Measurements from ENCODE around the gene NPFFR1.

NPFFR1 gene

GRCh38 chr10:70312249-70312648 is 28.4 kb upstream of the NPFFR1 start:
- no peaks in the 10 kb centered on the region for H3K9me3 ChIP-seq (ENCODE audit: control insufficient read depth, low read depth, low read length)
- no peak overlapping the region for H3K9ac ChIP-seq (ENCODE audit: low read length)
- no peaks in the 10 kb centered on the region for H3K27me3 ChIP-seq (ENCODE audit: control insufficient read depth, insufficient read depth, low read length)
- H3K36me3 ChIP-seq (ENCODE audit: control insufficient read depth, low read depth, low read length) = no peaks in the 10 kb centered on the region
- H3K4me3 ChIP-seq (ENCODE audit: low read length) = no peak overlapping the region
- no peaks in the 10 kb centered on the region for H3K4me1 ChIP-seq (ENCODE audit: control insufficient read depth, low read depth, low read length)
- no peak overlapping the region for H3K27ac ChIP-seq (ENCODE audit: low read length)

GRCh38 chr10:70311698-70312097 is 27.9 kb upstream of the NPFFR1 start:
- Histone ChIP-seq H3K27ac (ENCODE audit: low read length) (no peak overlapping the region), H3K9me3 (ENCODE audit: control insufficient read depth, low read depth, low read length) (no peaks in the 10 kb centered on the region), H3K27me3 (ENCODE audit: control insufficient read depth, insufficient read depth, low read length) (no peaks in the 10 kb centered on the region), H3K36me3 (ENCODE audit: control insufficient read depth, low read depth, low read length) (no peaks in the 10 kb centered on the region), H3K9ac (ENCODE audit: low read length) (no peak overlapping the region), H3K4me1 (ENCODE audit: control insufficient read depth, low read depth, low read length) (no peaks in the 10 kb centered on the region), H3K4me3 (ENCODE audit: low read length) (no peak overlapping the region)

GRCh38 chr10:70309661-70310060 is 25.9 kb upstream of the NPFFR1 start:
- H3K27ac ChIP-seq (ENCODE audit: low read length) = no peak overlapping the region
- no peak overlapping the region for H3K9ac ChIP-seq (ENCODE audit: low read length)
- H3K9me3 ChIP-seq (ENCODE audit: control insufficient read depth, low read depth, low read length) = no peaks in the 10 kb centered on the region
- no peaks in the 10 kb centered on the region for H3K36me3 ChIP-seq (ENCODE audit: control insufficient read depth, low read depth, low read length)
- H3K4me3 ChIP-seq (ENCODE audit: low read length) = no peak overlapping the region
- H3K27me3 ChIP-seq (ENCODE audit: control insufficient read depth, insufficient read depth, low read length) = no peaks in the 10 kb centered on the region
- H3K4me1 ChIP-seq (ENCODE audit: control insufficient read depth, low read depth, low read length) = no peaks in the 10 kb centered on the region

- Histone ChIP-seq H3K9ac (ENCODE audit: low read length) (no peak overlapping the region), H3K4me3 (ENCODE audit: low read length) (no peak overlapping the region), H3K27me3 (ENCODE audit: control insufficient read depth, insufficient read depth, low read length) (no peaks in the 10 kb centered on the region), H3K27ac (ENCODE audit: low read length) (no peak overlapping the region), H3K4me1 (ENCODE audit: control insufficient read depth, low read depth, low read length) (no peaks in the 10 kb centered on the region), H3K9me3 (ENCODE audit: control insufficient read depth, low read depth, low read length) (no peaks in the 10 kb centered on the region), H3K36me3 (ENCODE audit: control insufficient read depth, low read depth, low read length) (no peaks in the 10 kb centered on the region)
These were observed 24.6 kb upstream of the NPFFR1 start for GRCh38 chr10:70308121-70309060.

- H3K9me3 ChIP-seq (ENCODE audit: control insufficient read depth, low read depth, low read length) = no peaks in the 10 kb centered on the region
- no peaks in the 10 kb centered on the region for H3K27me3 ChIP-seq (ENCODE audit: control insufficient read depth, insufficient read depth, low read length)
- H3K4me3 ChIP-seq (ENCODE audit: low read length) = no peak overlapping the region
- no peak overlapping the region for H3K27ac ChIP-seq (ENCODE audit: low read length)
- H3K4me1 ChIP-seq (ENCODE audit: control insufficient read depth, low read depth, low read length) = no peaks in the 10 kb centered on the region
- H3K36me3 ChIP-seq (ENCODE audit: control insufficient read depth, low read depth, low read length) = no peaks in the 10 kb centered on the region
- H3K9ac ChIP-seq (ENCODE audit: low read length) = no peak overlapping the region
These were observed 23.2 kb upstream of the NPFFR1 start for GRCh38 chr10:70306886-70307520.

GRCh38 chr10:70306181-70306705 is 22.4 kb upstream of the NPFFR1 start:
- Histone ChIP-seq H3K9me3 (ENCODE audit: control insufficient read depth, low read depth, low read length) (no peaks in the 10 kb centered on the region), H3K27ac (ENCODE audit: low read length) (no peak overlapping the region), H3K4me3 (ENCODE audit: low read length) (no peak overlapping the region), H3K4me1 (ENCODE audit: control insufficient read depth, low read depth, low read length) (no peaks in the 10 kb centered on the region), H3K36me3 (ENCODE audit: control insufficient read depth, low read depth, low read length) (no peaks in the 10 kb centered on the region), H3K9ac (ENCODE audit: low read length) (no peak overlapping the region), H3K27me3 (ENCODE audit: control insufficient read depth, insufficient read depth, low read length) (no peaks in the 10 kb centered on the region)

GRCh38 chr10:70303730-70304129 is 19.9 kb upstream of the NPFFR1 start:
- no peak overlapping the region for H3K9ac ChIP-seq (ENCODE audit: low read length)
- no peaks in the 10 kb centered on the region for H3K4me1 ChIP-seq (ENCODE audit: control insufficient read depth, low read depth, low read length)
- no peaks in the 10 kb centered on the region for H3K9me3 ChIP-seq (ENCODE audit: control insufficient read depth, low read depth, low read length)
- H3K4me3 ChIP-seq (ENCODE audit: low read length) = no peak overlapping the region
- H3K27me3 ChIP-seq (ENCODE audit: control insufficient read depth, insufficient read depth, low read length) = no peaks in the 10 kb centered on the region
- H3K27ac ChIP-seq (ENCODE audit: low read length) = no peak overlapping the region
- no peaks in the 10 kb centered on the region for H3K36me3 ChIP-seq (ENCODE audit: control insufficient read depth, low read depth, low read length)

GRCh38 chr10:70302292-70302691 is 18.5 kb upstream of the NPFFR1 start:
- Histone ChIP-seq H3K27ac (ENCODE audit: low read length) (no peak overlapping the region), H3K9me3 (ENCODE audit: control insufficient read depth, low read depth, low read length) (no peaks in the 10 kb centered on the region), H3K4me1 (ENCODE audit: control insufficient read depth, low read depth, low read length) (no peaks in the 10 kb centered on the region), H3K36me3 (ENCODE audit: control insufficient read depth, low read depth, low read length) (no peaks in the 10 kb centered on the region), H3K4me3 (ENCODE audit: low read length) (no peak overlapping the region), H3K27me3 (ENCODE audit: control insufficient read depth, insufficient read depth, low read length) (no peaks in the 10 kb centered on the region), H3K9ac (ENCODE audit: low read length) (no peak overlapping the region)

- Histone ChIP-seq H3K4me1 (ENCODE audit: control insufficient read depth, low read depth, low read length) (no peaks in the 10 kb centered on the region), H3K27ac (ENCODE audit: low read length) (no peak overlapping the region), H3K4me3 (ENCODE audit: low read length) (no peak overlapping the region), H3K9me3 (ENCODE audit: control insufficient read depth, low read depth, low read length) (no peaks in the 10 kb centered on the region), H3K36me3 (ENCODE audit: control insufficient read depth, low read depth, low read length) (no peaks in the 10 kb centered on the region), H3K27me3 (ENCODE audit: control insufficient read depth, insufficient read depth, low read length) (no peaks in the 10 kb centered on the region), H3K9ac (ENCODE audit: low read length) (no peak overlapping the region)
These were observed 17.2 kb upstream of the NPFFR1 start for GRCh38 chr10:70300908-70301597.

- Histone ChIP-seq H3K27me3 (ENCODE audit: control insufficient read depth, insufficient read depth, low read length) (no peaks in the 10 kb centered on the region), H3K4me3 (ENCODE audit: low read length) (no peak overlapping the region), H3K4me1 (ENCODE audit: control insufficient read depth, low read depth, low read length) (no peaks in the 10 kb centered on the region), H3K9me3 (ENCODE audit: control insufficient read depth, low read depth, low read length) (no peaks in the 10 kb centered on the region), H3K27ac (ENCODE audit: low read length) (no peak overlapping the region), H3K9ac (ENCODE audit: low read length) (no peak overlapping the region), H3K36me3 (ENCODE audit: control insufficient read depth, low read depth, low read length) (no peaks in the 10 kb centered on the region)
These were observed 16.7 kb upstream of the NPFFR1 start for GRCh38 chr10:70300461-70300860.

GRCh38 chr10:70299876-70300275 is 16.1 kb upstream of the NPFFR1 start:
- Histone ChIP-seq H3K9me3 (ENCODE audit: control insufficient read depth, low read depth, low read length) (no peaks in the 10 kb centered on the region), H3K27me3 (ENCODE audit: control insufficient read depth, insufficient read depth, low read length) (no peaks in the 10 kb centered on the region), H3K9ac (ENCODE audit: low read length) (no peak overlapping the region), H3K4me1 (ENCODE audit: control insufficient read depth, low read depth, low read length) (no peaks in the 10 kb centered on the region), H3K36me3 (ENCODE audit: control insufficient read depth, low read depth, low read length) (no peaks in the 10 kb centered on the region), H3K27ac (ENCODE audit: low read length) (no peak overlapping the region), H3K4me3 (ENCODE audit: low read length) (no peak overlapping the region)

Data from iPS-18a (cell line).